Measurements from ENCODE around the gene C11orf52. TPM values are rescaled to one million over a fixed set of nuclear protein-coding genes. Genes with fewer than 3 reads are reported as not detected.

The C11orf52 gene
- polyA plus RNA-seq, 2 of the 4 experiments (the other 2 are of a cell fraction), result 0.08 to 0.13 TPM

GRCh38 chr11:111886844-111887243 is 31.9 kb upstream of the C11orf52 start:
- ATAC-seq (no peak), DNase-seq (ENCODE audit: low read depth in 1 of 2, low spot score in 1 of 2) (no peak), FAIRE-seq (no peak)
- CTCF ChIA-PET, result interaction anchor here (1.5 kb wide), 1 partner anchor 45 kb away, joined by 6 read pairs; no protein-coding TSS in a partner anchor
- TF ChIP-seq JUNB (IDR thresholded peaks at IDR 0.05), result no peak
- no peak for TF ChIP-seq EP300 (IDR thresholded peaks at IDR 0.05)
- TF ChIP-seq FOXS1 (CRISPR knock-in tag; IDR thresholded peaks at IDR 0.05), result no peak
- no peak for TF ChIP-seq HMGXB4 (CRISPR knock-in tag; IDR thresholded peaks at IDR 0.05; ENCODE audit: borderline replicate concordance)
- TF ChIP-seq CBX8 (IDR thresholded peaks at IDR 0.05), result no peak
- TF ChIP-seq CTCF (IDR thresholded peaks at IDR 0.05), result no peak
- no peak for TF ChIP-seq JUN (IDR thresholded peaks at IDR 0.05)
- TF ChIP-seq POLR2A (IDR thresholded peaks at IDR 0.05; ENCODE audit: low read length), result no peak
- TF ChIP-seq HES2 (IDR thresholded peaks at IDR 0.05), result no peak
- no peak for TF ChIP-seq ATOH8 (CRISPR knock-in tag; IDR thresholded peaks at IDR 0.05; ENCODE audit: low read depth)
- TF ChIP-seq NFE2L2 (conservative IDR thresholded peaks at IDR 0.05; ENCODE audit: low read length), result no peak
- no peak for TF ChIP-seq ELK1 (IDR thresholded peaks at IDR 0.05; ENCODE audit: low read depth, low read length)
- no peak for TF ChIP-seq ZFP36 (IDR thresholded peaks at IDR 0.05; ENCODE audit: borderline replicate concordance, partially characterized antibody)
- TF ChIP-seq RFX5 (IDR thresholded peaks at IDR 0.05), result no peak
- no peak for TF ChIP-seq SREBF2 (IDR thresholded peaks at IDR 0.05)
- Histone ChIP-seq H3K4me2 (no peak overlapping the region), H3K9me3 (peaks cover 1% of the 10 kb centered on the region; the same call in 1 of the 3 replicates), H3K4me1 (no peaks in the 10 kb centered on the region), H3K27ac (no peak overlapping the region), H3K4me3 (no peak overlapping the region)
- 62% methylated on average over 2 of the region's 2 CpGs for whole genome bisulfite sequencing (ENCODE audit: missing lambda C conversion rate)
- POLR2A ChIA-PET, result interaction anchor here (0.5 kb wide), 1 partner anchor 234 kb away, joined by 3 read pairs; no protein-coding TSS in a partner anchor

GRCh38 chr11:111905411-111905810 is 13.3 kb upstream of the C11orf52 start:
- WGBS (ENCODE audit: missing lambda C conversion rate), result 5% methylated on average over 2 of the region's 2 CpGs
- CTCF ChIA-PET, result no interaction called here
- TF ChIP-seq RAD21 (conservative IDR thresholded peaks at IDR 0.05 in 1 of 2, IDR thresholded peaks at IDR 0.05 in 1 of 2), result no peak
- no peak for TF ChIP-seq CHD4 (IDR thresholded peaks at IDR 0.05; ENCODE audit: borderline replicate concordance)
- no peak for TF ChIP-seq JUN (IDR thresholded peaks at IDR 0.05)
- no peak for TF ChIP-seq POLR2AphosphoS2 (conservative IDR thresholded peaks at IDR 0.05; ENCODE audit: low read length)
- TF ChIP-seq NR3C1 (IDR thresholded peaks at IDR 0.05), result no peak
- TF ChIP-seq JUNB (IDR thresholded peaks at IDR 0.05), result no peak
- TF ChIP-seq ZFP36 (IDR thresholded peaks at IDR 0.05; ENCODE audit: borderline replicate concordance, partially characterized antibody), result no peak
- no peak for TF ChIP-seq BCL3 (IDR thresholded peaks at IDR 0.05)
- TF ChIP-seq RCOR1 (IDR thresholded peaks at IDR 0.05; ENCODE audit: low read depth, low read length), result no peak
- no peak for TF ChIP-seq RNF2 (IDR thresholded peaks at IDR 0.05; ENCODE audit: borderline replicate concordance, low read depth)
- no peak for TF ChIP-seq RFX5 (IDR thresholded peaks at IDR 0.05)
- TF ChIP-seq FOSL2 (IDR thresholded peaks at IDR 0.05), result no peak
- no peak for TF ChIP-seq FOSL2 (CRISPR knock-in tag; IDR thresholded peaks at IDR 0.05)
- no peak for TF ChIP-seq NFE2L2 (conservative IDR thresholded peaks at IDR 0.05; ENCODE audit: low read length)
- TF ChIP-seq HOXB13 (CRISPR knock-in tag; IDR thresholded peaks at IDR 0.05; ENCODE audit: low read depth), result no peak
- no peak for TF ChIP-seq POLR2A (IDR thresholded peaks at IDR 0.05; ENCODE audit: low read length)
- TF ChIP-seq SMC3 (IDR thresholded peaks at IDR 0.05), result no peak
- TF ChIP-seq EHMT2 (IDR thresholded peaks at IDR 0.05; ENCODE audit: low read depth), result no peak
- no peak for ATAC-seq
- no peak for FAIRE-seq
- Histone ChIP-seq H3K4me1 (no peaks in the 10 kb centered on the region), H3K4me3 (no peak overlapping the region), H3K27ac (no peak overlapping the region), H3K4me2 (no peak overlapping the region), H3K9me3 (no peaks in the 10 kb centered on the region)
- no peak for DNase-seq (ENCODE audit: low read depth in 1 of 2, low spot score in 1 of 2)
- POLR2A ChIA-PET, result no interaction called here
